PC-3 (cell line): ENCODE data around the gene RAD51AP1.

Experiments
- CTCF ChIP-seq: fragments of 300-600 bp; sonication (generic); conservative IDR thresholded peaks from 2 replicates; pipeline ENCODE4 v1.5.1; 2017; ENCODE audit warnings: antibody characterized with exemption, low read depth, mild to moderate bottlenecking, low read length
- EZH2 ChIP-seq: fragments of 300-600 bp; sonication (generic); IDR thresholded peaks from one replicate; pipeline ENCODE4 v1.6.1; 2017; ENCODE audit warnings: antibody characterized with exemption, mild to moderate bottlenecking, low read length; ENCODE audit not compliant: unreplicated experiment

DNA sequence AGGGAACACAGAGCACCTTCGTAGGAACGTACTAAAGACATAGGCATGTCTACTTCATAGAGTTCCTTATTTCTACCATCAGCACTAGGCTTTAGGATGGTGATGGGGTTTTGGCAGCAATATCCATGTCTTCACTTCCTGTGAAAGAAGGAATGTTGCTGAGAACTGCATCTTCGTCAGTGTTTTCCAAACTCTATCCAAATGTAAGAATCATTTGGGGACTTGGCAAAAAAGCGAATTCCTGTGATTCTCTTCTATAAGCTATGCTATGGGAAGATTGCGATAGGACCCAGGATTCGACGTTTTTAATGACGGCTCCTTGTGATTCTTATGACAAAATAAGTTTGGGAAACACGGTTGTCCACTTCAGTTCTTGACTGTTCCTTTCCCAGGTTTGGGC, 70.4 kb downstream of the RAD51AP1 start:
- no peak for TF ChIP-seq CTCF
- TF ChIP-seq EZH2, result no peak
